Stomach (tissue), 4 donors: ENCODE data around the gene MS4A18.

Source experiments
- EP300 ChIP-seq: sonication (generic); formaldehyde crosslinking; IDR thresholded peaks from one replicate; pipeline ENCODE4 v1.6.1; 2017; ENCODE audit warnings: antibody characterized with exemption
- POLR2A ChIP-seq, 4 donors: fragments of 450-650 bp; IDR thresholded peaks; one replicate each; pipeline ENCODE4 v1.6.1; 2016; ENCODE audit warnings: antibody characterized with exemption in 4 of 4, control low read depth in 2 of 4, mild to moderate bottlenecking in 1 of 4, moderate library complexity in 1 of 4
- POLR2AphosphoS5 ChIP-seq, 3 donors: sonication (generic); formaldehyde crosslinking; IDR thresholded peaks; one replicate each; pipeline ENCODE4 v1.6.1; 2016; ENCODE audit warnings: antibody characterized with exemption in 3 of 3
- TF ChIP-seq, protein P1 (sequence below), 7 experiments: fragments of 450-650 bp in 4 of 7; fragments of 200-600 bp in 3 of 7; sonication (generic) in 3 of 7; IDR thresholded peaks; one replicate each; pipeline ENCODE4 v1.5.1; 2016 to 2019; ENCODE audit warnings: antibody characterized with exemption in 7 of 7, control low read depth in 2 of 7, mild to moderate bottlenecking in 1 of 7

DNA sequence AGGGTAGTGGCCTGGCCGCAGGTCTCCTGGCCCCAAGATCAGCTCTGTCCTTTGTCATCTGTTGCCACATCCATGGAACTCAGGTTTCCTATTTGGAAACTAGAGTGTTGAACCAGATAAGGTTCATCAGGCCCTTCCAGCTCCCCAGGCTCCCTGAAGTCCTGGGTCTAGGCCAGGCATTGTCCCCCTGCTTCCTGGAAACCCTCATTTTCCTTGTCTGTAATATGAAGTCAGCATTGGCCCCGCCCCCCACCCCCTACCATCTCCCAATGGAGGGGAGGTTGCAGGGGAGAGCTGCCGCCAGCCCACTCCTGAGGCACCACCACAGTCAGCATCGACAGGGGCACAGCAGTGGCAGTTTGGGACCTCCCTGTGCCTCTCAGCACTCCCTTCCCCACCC is 51.6 kb downstream of the MS4A18 start:
- TF ChIP-seq, protein P1, sequence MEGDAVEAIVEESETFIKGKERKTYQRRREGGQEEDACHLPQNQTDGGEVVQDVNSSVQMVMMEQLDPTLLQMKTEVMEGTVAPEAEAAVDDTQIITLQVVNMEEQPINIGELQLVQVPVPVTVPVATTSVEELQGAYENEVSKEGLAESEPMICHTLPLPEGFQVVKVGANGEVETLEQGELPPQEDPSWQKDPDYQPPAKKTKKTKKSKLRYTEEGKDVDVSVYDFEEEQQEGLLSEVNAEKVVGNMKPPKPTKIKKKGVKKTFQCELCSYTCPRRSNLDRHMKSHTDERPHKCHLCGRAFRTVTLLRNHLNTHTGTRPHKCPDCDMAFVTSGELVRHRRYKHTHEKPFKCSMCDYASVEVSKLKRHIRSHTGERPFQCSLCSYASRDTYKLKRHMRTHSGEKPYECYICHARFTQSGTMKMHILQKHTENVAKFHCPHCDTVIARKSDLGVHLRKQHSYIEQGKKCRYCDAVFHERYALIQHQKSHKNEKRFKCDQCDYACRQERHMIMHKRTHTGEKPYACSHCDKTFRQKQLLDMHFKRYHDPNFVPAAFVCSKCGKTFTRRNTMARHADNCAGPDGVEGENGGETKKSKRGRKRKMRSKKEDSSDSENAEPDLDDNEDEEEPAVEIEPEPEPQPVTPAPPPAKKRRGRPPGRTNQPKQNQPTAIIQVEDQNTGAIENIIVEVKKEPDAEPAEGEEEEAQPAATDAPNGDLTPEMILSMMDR (IDR thresholded peaks at IDR 0.05) = no peak
- TF ChIP-seq POLR2A (IDR thresholded peaks at IDR 0.05) (no peak), POLR2AphosphoS5 (IDR thresholded peaks at IDR 0.05) (no peak), EP300 (no peak)
